ENCODE measurements around the gene SLC39A9.

DNA sequence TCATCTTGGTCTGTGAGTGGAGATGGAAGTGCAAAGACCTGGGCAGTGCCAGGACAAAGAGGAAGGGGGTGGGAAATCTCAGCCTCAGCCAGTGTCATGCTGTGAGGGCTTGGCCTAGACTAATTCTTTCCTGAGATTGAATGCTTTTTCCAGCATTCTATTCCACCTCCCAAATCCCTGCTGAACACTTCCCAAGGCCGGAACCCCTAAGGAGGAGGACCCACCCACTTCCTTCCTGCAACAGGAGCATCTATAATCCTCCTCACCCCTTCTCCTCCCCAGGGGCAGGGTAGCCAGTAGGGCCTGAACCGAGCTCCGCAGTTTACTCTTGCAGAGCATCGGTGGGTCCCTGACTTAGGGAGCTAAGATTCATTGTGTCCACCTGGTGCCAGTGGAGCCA is 89.3 kb downstream of the SLC39A9 start:
- TF ChIP-seq POLR2A (IDR thresholded peaks at IDR 0.05; ENCODE audit: extremely low read depth, insufficient read length) = no peak
- TF ChIP-seq MAX (IDR thresholded peaks at IDR 0.05; ENCODE audit: low read depth, low read length) = no peak
- no peak for TF ChIP-seq CTCF (IDR thresholded peaks at IDR 0.05; ENCODE audit: low read depth, low read length)
- no peak for TF ChIP-seq MYC (IDR thresholded peaks at IDR 0.05; ENCODE audit: low read depth, low read length)

All from NB4 (cell line).